Measurements from ENCODE around the gene HSH2D.
A peak's percentile ranks its signal among the peaks of the same experiment; 100 is the strongest.

The HSH2D gene

GRCh38 chr19:16197622-16198369 lies 54.3 kb downstream of the HSH2D start, which contains the start of gene AP1M1:
Gene AP1M1, plus strand, starts transcription at chr19:16197911. Its CDS starts 116 bp downstream, at chr19:16198027.
- peak; percentile 88 for DNase-seq (ENCODE audit: low read depth)

- no peak for DNase-seq (ENCODE audit: low read depth)
Measured at GRCh38 chr19:16198370-16198651, 54.8 kb downstream of the HSH2D start.

GRCh38 chr19:16199275-16199932 lies 55.9 kb downstream of the HSH2D start:
- DNase-seq (ENCODE audit: low read depth) = no peak

- no peak for DNase-seq (ENCODE audit: low read depth)
Measured at GRCh38 chr19:16200038-16201010, 56.8 kb downstream of the HSH2D start.

- DNase-seq (ENCODE audit: low read depth) = no peak
Measured at GRCh38 chr19:16201011-16201391, 57.5 kb downstream of the HSH2D start.

- peak; percentile 18 for DNase-seq (ENCODE audit: low read depth)
Measured at GRCh38 chr19:16202320-16203255, 59.1 kb downstream of the HSH2D start.

- DNase-seq (ENCODE audit: low read depth) = no peak
Measured at GRCh38 chr19:16203256-16204004, 59.9 kb downstream of the HSH2D start.

GRCh38 chr19:16204005-16204294 lies 60.5 kb downstream of the HSH2D start:
- no peak for DNase-seq (ENCODE audit: low read depth)

GRCh38 chr19:16205205-16206045 lies 61.9 kb downstream of the HSH2D start:
- no peak for DNase-seq (ENCODE audit: low read depth)

GRCh38 chr19:16206046-16206605 lies 62.6 kb downstream of the HSH2D start:
- no peak for DNase-seq (ENCODE audit: low read depth)

- no peak for DNase-seq (ENCODE audit: low read depth)
Measured at GRCh38 chr19:16206637-16207036, 63.2 kb downstream of the HSH2D start.

- DNase-seq (ENCODE audit: low read depth) = no peak
Measured at GRCh38 chr19:16207063-16207462, 63.6 kb downstream of the HSH2D start.

- DNase-seq (ENCODE audit: low read depth) = no peak
Measured at GRCh38 chr19:16207490-16208025, 64.1 kb downstream of the HSH2D start.
